ENCODE measurements around the gene SPCS2. TPM values are rescaled to one million over a fixed set of nuclear protein-coding genes. Genes with fewer than 3 reads are reported as not detected.
A peak's percentile ranks its signal among the peaks of the same experiment; 100 is the strongest.

The SPCS2 gene
- total and polyA plus RNA-seq, 7 donors: 51.1 to 132 (median 78.9) TPM

DNA sequence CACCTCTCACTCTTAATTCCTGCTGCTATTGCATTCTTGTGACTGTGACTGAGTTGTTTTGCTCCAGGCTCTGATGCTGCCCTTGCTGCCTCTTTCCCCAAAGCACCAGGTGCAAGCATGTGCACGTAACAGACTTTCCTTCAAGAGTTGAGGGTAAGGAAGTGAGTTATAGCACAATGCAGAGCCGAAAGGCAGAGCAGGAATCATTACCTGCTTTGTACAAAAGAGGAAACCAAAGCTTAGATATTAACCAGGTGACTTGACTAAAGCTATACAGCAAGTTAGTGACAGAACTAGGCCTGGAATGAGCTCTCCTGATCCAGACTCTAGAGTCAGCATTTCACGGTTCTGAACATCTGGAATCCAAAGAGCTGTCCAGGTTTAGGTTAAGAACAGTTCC is 73.2 kb downstream of the SPCS2 start:
- Histone ChIP-seq H3K4me1 (peaks cover 34% of the 10 kb centered on the region), H3K27me3 (ENCODE audit: insufficient read depth in 3 of 3, low read length in 2 of 3) (no peaks in the 10 kb centered on the region), H3K4me3 (no peak overlapping the region), H3K27ac (no peak overlapping the region), H3K9me3 (no peaks in the 10 kb centered on the region), H3K36me3 (ENCODE audit: insufficient read depth in 1 of 2, low read depth in 1 of 2) (no peaks in the 10 kb centered on the region)
- DNase-seq (no peak), ATAC-seq (no peak)
- intact Hi-C loops (cut with DNase I): loop anchor here in 1 of 2 donors (10.0 kb wide), 1 partner anchor 223 kb away; the partner anchor contains the start of gene TPBGL
- TF ChIP-seq, protein P1, sequence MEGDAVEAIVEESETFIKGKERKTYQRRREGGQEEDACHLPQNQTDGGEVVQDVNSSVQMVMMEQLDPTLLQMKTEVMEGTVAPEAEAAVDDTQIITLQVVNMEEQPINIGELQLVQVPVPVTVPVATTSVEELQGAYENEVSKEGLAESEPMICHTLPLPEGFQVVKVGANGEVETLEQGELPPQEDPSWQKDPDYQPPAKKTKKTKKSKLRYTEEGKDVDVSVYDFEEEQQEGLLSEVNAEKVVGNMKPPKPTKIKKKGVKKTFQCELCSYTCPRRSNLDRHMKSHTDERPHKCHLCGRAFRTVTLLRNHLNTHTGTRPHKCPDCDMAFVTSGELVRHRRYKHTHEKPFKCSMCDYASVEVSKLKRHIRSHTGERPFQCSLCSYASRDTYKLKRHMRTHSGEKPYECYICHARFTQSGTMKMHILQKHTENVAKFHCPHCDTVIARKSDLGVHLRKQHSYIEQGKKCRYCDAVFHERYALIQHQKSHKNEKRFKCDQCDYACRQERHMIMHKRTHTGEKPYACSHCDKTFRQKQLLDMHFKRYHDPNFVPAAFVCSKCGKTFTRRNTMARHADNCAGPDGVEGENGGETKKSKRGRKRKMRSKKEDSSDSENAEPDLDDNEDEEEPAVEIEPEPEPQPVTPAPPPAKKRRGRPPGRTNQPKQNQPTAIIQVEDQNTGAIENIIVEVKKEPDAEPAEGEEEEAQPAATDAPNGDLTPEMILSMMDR (IDR thresholded peaks at IDR 0.05): no peak
- 70 to 80% (median 75%) methylated on average over 3 of the region's 3 CpGs for WGBS, 3 donors

DNA sequence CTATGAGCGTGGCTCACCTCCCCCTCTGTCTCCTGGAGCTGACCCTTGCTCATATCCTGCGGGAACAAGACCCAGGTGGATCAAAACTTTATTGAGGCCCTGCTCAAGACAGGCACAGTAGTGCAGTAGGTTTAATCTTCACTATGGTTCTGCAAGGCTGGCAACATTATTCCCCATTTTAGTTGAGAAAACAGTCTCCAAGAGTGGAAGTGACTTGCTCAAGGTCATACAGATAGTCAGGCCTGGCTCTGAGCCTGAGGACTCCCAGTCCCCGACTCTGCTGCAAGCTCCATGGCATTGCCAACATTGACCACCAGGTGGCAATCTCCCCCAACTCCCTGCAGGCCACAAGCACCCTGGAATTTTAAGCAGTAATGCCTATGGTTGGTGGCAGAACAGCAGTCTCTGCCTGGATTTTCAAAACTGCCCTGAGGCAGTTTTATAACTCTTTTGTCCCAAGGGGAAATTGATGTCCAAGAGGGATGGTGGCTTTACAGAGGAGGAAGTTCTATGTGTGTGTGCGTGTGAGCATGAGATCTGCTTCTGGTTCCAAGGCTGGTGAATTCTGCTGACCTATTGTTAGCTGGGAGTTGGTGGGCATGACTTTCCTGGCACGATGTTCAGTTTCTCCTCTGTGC is 73.8 kb downstream of the SPCS2 start:
- H3K27ac ChIP-seq: no peak overlapping the region
- TF ChIP-seq, protein P1 (IDR thresholded peaks at IDR 0.05): peak; percentile 96
- ATAC-seq (peak; percentile 81 to 94 (median 90)), DNase-seq (peak; percentile 79 to 86)
- peaks cover 34% of the 10 kb centered on the region for H3K4me1 ChIP-seq
- intact Hi-C loops (cut with DNase I): loop anchor here in 1 of 2 donors (10.0 kb wide), 1 partner anchor 222 kb away; the partner anchor contains the start of gene TPBGL
- no peaks in the 10 kb centered on the region for H3K27me3 ChIP-seq (ENCODE audit: insufficient read depth in 3 of 3, low read length in 2 of 3)
- no peaks in the 10 kb centered on the region for H3K36me3 ChIP-seq (ENCODE audit: insufficient read depth in 1 of 2, low read depth in 1 of 2)
- 43 to 48% (median 46%) methylated on average over 5 of the region's 5 CpGs for WGBS, 3 donors
- H3K9me3 ChIP-seq: no peaks in the 10 kb centered on the region
- no peak overlapping the region for H3K4me3 ChIP-seq

DNA sequence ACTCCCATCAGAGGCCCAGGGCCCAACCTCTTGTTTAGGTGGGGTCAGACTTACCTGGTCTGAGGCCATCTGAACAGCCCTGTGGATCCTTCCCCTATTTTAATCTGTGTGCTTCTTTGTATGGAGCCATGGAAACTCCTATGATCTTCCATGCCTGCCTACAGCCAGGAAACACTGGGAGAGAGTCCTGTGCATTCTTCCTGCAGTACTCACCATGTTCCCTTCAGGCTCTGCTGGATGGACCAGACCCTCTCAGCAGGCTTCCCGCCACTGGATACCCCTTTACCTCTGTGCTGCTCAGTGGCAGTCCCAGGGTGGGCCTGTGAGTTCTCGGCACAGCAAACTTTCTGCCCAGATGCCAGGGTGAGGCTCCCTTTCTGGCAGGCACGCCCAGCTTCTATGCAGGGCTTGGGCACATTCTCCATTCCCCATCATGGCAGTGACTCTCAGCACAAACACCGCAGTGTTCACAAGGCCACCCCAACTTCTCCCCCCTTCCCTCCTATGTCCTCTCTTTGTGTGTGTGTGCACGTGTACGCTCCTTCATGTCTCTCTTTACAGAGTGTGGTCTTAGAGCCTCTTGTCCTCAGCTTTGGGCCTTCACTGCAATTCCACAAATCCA is 74.5 kb downstream of the SPCS2 start:
- no peaks in the 10 kb centered on the region for H3K36me3 ChIP-seq (ENCODE audit: insufficient read depth in 1 of 2, low read depth in 1 of 2)
- H3K4me1 ChIP-seq: peaks cover 41% of the 10 kb centered on the region
- TF ChIP-seq, protein P1 (IDR thresholded peaks at IDR 0.05): no peak
- whole genome bisulfite sequencing, 3 donors: 94% methylated on average over 6 of the region's 6 CpGs
- no peak overlapping the region for H3K27ac ChIP-seq
- no peaks in the 10 kb centered on the region for H3K9me3 ChIP-seq
- DNase-seq: no peak
- peak in 1 of 4 donors; percentile 3 for ATAC-seq
- H3K4me3 ChIP-seq: no peak overlapping the region
- H3K27me3 ChIP-seq (ENCODE audit: insufficient read depth in 3 of 3, low read length in 2 of 3): no peaks in the 10 kb centered on the region
- intact Hi-C loops (cut with DNase I): loop anchor here in 1 of 2 donors (10.0 kb wide), 1 partner anchor 221 kb away; the partner anchor contains the start of gene TPBGL

DNA sequence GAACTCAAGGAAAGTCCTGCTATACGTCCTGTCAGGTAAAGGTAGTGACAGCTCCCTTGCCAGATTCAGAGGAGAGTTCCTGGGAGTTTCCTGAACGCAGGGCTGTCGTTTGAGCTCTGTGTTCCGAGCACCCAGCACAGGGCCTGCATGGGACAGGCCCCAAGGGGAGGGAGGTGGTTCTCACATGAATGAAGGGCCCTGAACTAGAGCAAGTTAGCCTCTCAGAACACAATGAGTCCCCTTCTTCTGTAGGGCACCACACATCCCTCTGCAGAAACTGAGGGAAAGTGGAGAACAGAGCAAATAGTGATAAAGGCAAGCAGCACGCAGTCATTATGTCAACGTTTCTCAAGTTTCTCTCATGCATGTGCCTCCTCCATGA is 75.0 kb downstream of the SPCS2 start:
- no peak for DNase-seq
- TF ChIP-seq, protein P1 (IDR thresholded peaks at IDR 0.05): no peak
- H3K4me3 ChIP-seq: no peak overlapping the region
- H3K27ac ChIP-seq: no peak overlapping the region
- H3K9me3 ChIP-seq: no peaks in the 10 kb centered on the region
- H3K4me1 ChIP-seq: peaks cover 46% of the 10 kb centered on the region
- intact Hi-C loops (cut with DNase I): loop anchor here in 1 of 2 donors (10.0 kb wide), 1 partner anchor 221 kb away; the partner anchor contains the start of gene TPBGL
- no peaks in the 10 kb centered on the region for H3K36me3 ChIP-seq (ENCODE audit: insufficient read depth in 1 of 2, low read depth in 1 of 2)
- H3K27me3 ChIP-seq (ENCODE audit: insufficient read depth in 3 of 3, low read length in 2 of 3): no peaks in the 10 kb centered on the region
- ATAC-seq: no peak
- WGBS, 3 donors: 76 to 89% (median 83%) methylated on average over 6 of the region's 6 CpGs

Data from psoas muscle (tissue), 8 donors.